ENCODE results near the gene CSRNP3.

The CSRNP3 gene

GRCh38 chr2:165471349-165471950 is 2.0 kb downstream of the CSRNP3 start:
- no peak for DNase-seq

GRCh38 chr2:165472922-165473321 is 3.4 kb downstream of the CSRNP3 start:
- no peak for DNase-seq

- DNase-seq, result no peak
These were observed 5.2 kb downstream of the CSRNP3 start for GRCh38 chr2:165474619-165475276.

- DNase-seq, result no peak
These were observed 5.9 kb downstream of the CSRNP3 start for GRCh38 chr2:165475277-165476004.

- DNase-seq, result no peak
These were observed 10.4 kb downstream of the CSRNP3 start for GRCh38 chr2:165479856-165480255.

- no peak for DNase-seq
These were observed 25.1 kb downstream of the CSRNP3 start for GRCh38 chr2:165494573-165494972.

- DNase-seq, result no peak
These were observed 28.3 kb downstream of the CSRNP3 start for GRCh38 chr2:165497659-165498317.

GRCh38 chr2:165499131-165499530 is 29.6 kb downstream of the CSRNP3 start:
- no peak for DNase-seq

GRCh38 chr2:165500001-165500400 is 30.5 kb downstream of the CSRNP3 start:
- no peak for DNase-seq

- DNase-seq, result no peak
These were observed 31.3 kb downstream of the CSRNP3 start for GRCh38 chr2:165500816-165501215.

- no peak for DNase-seq
These were observed 36.0 kb downstream of the CSRNP3 start for GRCh38 chr2:165505514-165505913.

- no peak for DNase-seq
These were observed 39.4 kb downstream of the CSRNP3 start for GRCh38 chr2:165508927-165509326.

- no peak for DNase-seq
These were observed 44.0 kb downstream of the CSRNP3 start for GRCh38 chr2:165513479-165513878.

GRCh38 chr2:165518611-165519010 is 49.1 kb downstream of the CSRNP3 start:
- DNase-seq, result no peak

GRCh38 chr2:165522719-165523118 is 53.2 kb downstream of the CSRNP3 start:
- DNase-seq, result no peak

- DNase-seq, result no peak
These were observed 55.2 kb downstream of the CSRNP3 start for GRCh38 chr2:165524720-165525119.

GRCh38 chr2:165528691-165529090 is 59.2 kb downstream of the CSRNP3 start:
- DNase-seq, result no peak

- no peak for DNase-seq
These were observed 59.6 kb downstream of the CSRNP3 start for GRCh38 chr2:165529130-165529529.

GRCh38 chr2:165533331-165533730 is 63.8 kb downstream of the CSRNP3 start:
- no peak for DNase-seq

GRCh38 chr2:165535471-165535870 is 66.0 kb downstream of the CSRNP3 start:
- DNase-seq, result no peak

- no peak for DNase-seq
These were observed 67.5 kb downstream of the CSRNP3 start for GRCh38 chr2:165536851-165537499.

- no peak for DNase-seq
These were observed 70.5 kb downstream of the CSRNP3 start for GRCh38 chr2:165539985-165540384.

GRCh38 chr2:165544897-165545296 is 75.4 kb downstream of the CSRNP3 start:
- DNase-seq, result no peak

Measured in NK-92 treated with Interleukin-12 subunit alpha and Interleukin-12 subunit beta, amount 100 ng/mL, for 24 hours (cell line).